ENCODE results near the gene GBE1. TPM values are rescaled to one million over a fixed set of nuclear protein-coding genes. Genes with fewer than 3 reads are reported as not detected.
"Not testable (repeated sequence)": the region's sequence is repeated elsewhere in the genome, so short reads cannot be mapped to it uniquely, and the experiment has no call there.

Gene GBE1
- total RNA-seq, 2 experiments from 2014 or later, result 29.8 to 33.3 TPM

DNA sequence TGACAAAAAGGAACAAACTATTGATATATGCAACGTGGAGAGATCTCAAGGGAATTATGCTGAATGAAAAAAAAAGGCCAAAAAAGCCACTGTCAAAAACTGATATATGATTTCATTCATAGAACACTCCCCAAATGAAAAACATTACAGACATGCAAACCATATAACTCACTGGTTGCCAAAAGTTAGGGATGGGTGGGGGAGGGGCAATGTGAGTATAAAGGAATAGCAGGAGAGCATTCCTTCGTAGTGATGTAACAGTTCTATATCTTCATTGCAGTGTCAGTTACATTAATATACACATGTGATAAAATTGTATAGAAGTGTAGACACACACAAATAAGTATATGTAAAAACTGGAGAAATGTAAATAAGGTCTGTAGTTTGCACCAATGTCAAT, 12.2 kb downstream of the GBE1 start:
- DNase-seq (no peak), ATAC-seq (no peak)
- H3K36me3 Mint-ChIP-seq (ENCODE audit: low read depth), result peaks cover 31% of the 10 kb centered on the region
- ChIA-PET CTCF (no interaction called here), POLR2A (no interaction called here)
- peaks cover 8% of the 10 kb centered on the region for H3K4me1 Mint-ChIP-seq (ENCODE audit: low read depth)
- H3K4me3 Mint-ChIP-seq, result no peak overlapping the region
- no peak overlapping the region for H3K27ac Mint-ChIP-seq
- no peaks in the 10 kb centered on the region for H3K27me3 Mint-ChIP-seq (ENCODE audit: low read depth)
- peaks cover under 1% of the 10 kb centered on the region for H3K9me3 Mint-ChIP-seq (ENCODE audit: insufficient read depth)

DNA sequence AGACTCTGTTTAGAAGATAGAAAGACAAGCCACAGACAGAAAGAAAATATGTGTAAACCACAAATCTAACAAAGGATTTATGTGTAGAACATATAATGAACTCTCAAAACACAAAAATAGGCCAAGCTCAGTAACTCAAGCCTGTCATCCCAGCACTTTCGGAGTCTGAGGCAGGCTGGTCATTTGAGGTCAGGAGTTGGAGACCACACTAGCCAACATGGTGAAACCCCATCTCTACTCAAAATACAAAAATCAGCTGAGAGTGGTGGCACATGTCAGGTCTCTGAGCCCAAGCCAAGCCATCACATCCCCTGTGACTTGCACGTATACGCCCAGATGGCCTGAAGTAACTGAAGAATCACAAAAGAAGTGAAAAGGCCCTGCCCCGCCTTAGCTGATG, 14.2 kb downstream of the GBE1 start:
- H3K4me3 Mint-ChIP-seq; DNase-seq; H3K4me1 Mint-ChIP-seq (ENCODE audit: low read depth); CTCF ChIA-PET; H3K27ac Mint-ChIP-seq; ATAC-seq; POLR2A ChIA-PET; H3K27me3 Mint-ChIP-seq (ENCODE audit: low read depth); H3K9me3 Mint-ChIP-seq (ENCODE audit: insufficient read depth): not testable (repeated sequence)
- peaks cover 31% of the 10 kb centered on the region for H3K36me3 Mint-ChIP-seq (ENCODE audit: low read depth)

- CTCF ChIA-PET, result interaction anchor here (1.4 kb wide), 1 partner anchor 11 kb away, joined by 4 read pairs; no protein-coding TSS in a partner anchor
- ATAC-seq, result no peak
- Mint-ChIP-seq H3K27ac (no peak overlapping the region), H3K4me3 (no peak overlapping the region), H3K27me3 (ENCODE audit: low read depth) (no peaks in the 10 kb centered on the region), H3K9me3 (ENCODE audit: insufficient read depth) (no peaks in the 10 kb centered on the region), H3K36me3 (ENCODE audit: low read depth) (peaks cover 17% of the 10 kb centered on the region), H3K4me1 (ENCODE audit: low read depth) (no peaks in the 10 kb centered on the region)
- no peak for DNase-seq
- POLR2A ChIA-PET, result no interaction called here
Observed at GRCh38 chr3:81744366-81744765, 17.1 kb downstream of the GBE1 start.

- ChIA-PET POLR2A (no interaction called here), CTCF (no interaction called here)
- H3K4me1 Mint-ChIP-seq (ENCODE audit: low read depth), result no peaks in the 10 kb centered on the region
- H3K36me3 Mint-ChIP-seq (ENCODE audit: low read depth), result peaks cover 17% of the 10 kb centered on the region
- no peak for ATAC-seq
- no peak overlapping the region for H3K4me3 Mint-ChIP-seq
- H3K27ac Mint-ChIP-seq, result no peak overlapping the region
- no peak for DNase-seq
- H3K27me3 Mint-ChIP-seq (ENCODE audit: low read depth), result no peaks in the 10 kb centered on the region
- no peaks in the 10 kb centered on the region for H3K9me3 Mint-ChIP-seq (ENCODE audit: insufficient read depth)
Observed at GRCh38 chr3:81743096-81744025, 18.1 kb downstream of the GBE1 start.

- ChIA-PET CTCF (no interaction called here), POLR2A (no interaction called here)
- no peak for ATAC-seq
- Mint-ChIP-seq H3K36me3 (ENCODE audit: low read depth) (peaks cover 17% of the 10 kb centered on the region), H3K4me1 (ENCODE audit: low read depth) (no peaks in the 10 kb centered on the region), H3K27me3 (ENCODE audit: low read depth) (no peaks in the 10 kb centered on the region), H3K9me3 (ENCODE audit: insufficient read depth) (no peaks in the 10 kb centered on the region), H3K27ac (no peak overlapping the region), H3K4me3 (no peak overlapping the region)
- no peak for DNase-seq
Observed at GRCh38 chr3:81742581-81742980, 18.9 kb downstream of the GBE1 start.

- ChIA-PET CTCF (no interaction called here), POLR2A (no interaction called here)
- no peak overlapping the region for H3K4me3 Mint-ChIP-seq
- peaks cover 13% of the 10 kb centered on the region for H3K36me3 Mint-ChIP-seq (ENCODE audit: low read depth)
- H3K4me1 Mint-ChIP-seq (ENCODE audit: low read depth), result no peaks in the 10 kb centered on the region
- ATAC-seq (no peak), DNase-seq (no peak)
- no peaks in the 10 kb centered on the region for H3K9me3 Mint-ChIP-seq (ENCODE audit: insufficient read depth)
- H3K27ac Mint-ChIP-seq, result no peak overlapping the region
- H3K27me3 Mint-ChIP-seq (ENCODE audit: low read depth), result no peaks in the 10 kb centered on the region
Observed at GRCh38 chr3:81741216-81741615, 20.2 kb downstream of the GBE1 start.

- ChIA-PET POLR2A (no interaction called here), CTCF (no interaction called here)
- no peaks in the 10 kb centered on the region for H3K4me1 Mint-ChIP-seq (ENCODE audit: low read depth)
- ATAC-seq (no peak), DNase-seq (no peak)
- H3K27me3 Mint-ChIP-seq (ENCODE audit: low read depth), result no peaks in the 10 kb centered on the region
- no peak overlapping the region for H3K4me3 Mint-ChIP-seq
- H3K27ac Mint-ChIP-seq, result no peak overlapping the region
- H3K9me3 Mint-ChIP-seq (ENCODE audit: insufficient read depth), result no peaks in the 10 kb centered on the region
- peaks cover 13% of the 10 kb centered on the region for H3K36me3 Mint-ChIP-seq (ENCODE audit: low read depth)
Observed at GRCh38 chr3:81740731-81741130, 20.7 kb downstream of the GBE1 start.

DNA sequence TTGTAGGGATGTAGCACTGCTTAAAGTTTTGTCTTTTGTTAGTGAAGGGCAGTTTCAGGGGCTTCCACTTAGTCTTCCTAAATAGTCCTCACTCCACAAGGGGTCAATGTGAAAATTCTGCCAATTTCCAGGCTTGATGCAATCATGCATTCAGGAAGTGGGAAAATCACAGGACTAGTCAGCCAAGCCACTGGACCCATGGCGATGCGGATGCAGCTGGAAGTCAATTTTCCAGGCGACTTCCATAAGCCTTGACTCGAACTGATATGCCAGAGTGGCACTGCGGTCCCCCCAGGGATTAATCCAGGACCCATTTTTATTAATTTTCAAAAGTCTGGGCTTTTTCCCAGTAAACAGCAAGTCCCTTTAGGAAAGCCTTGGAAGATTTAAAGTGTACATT, 26.1 kb downstream of the GBE1 start:
- Mint-ChIP-seq H3K27ac (no peak overlapping the region), H3K9me3 (ENCODE audit: insufficient read depth) (no peaks in the 10 kb centered on the region), H3K36me3 (ENCODE audit: low read depth) (peaks cover 7% of the 10 kb centered on the region), H3K4me1 (ENCODE audit: low read depth) (no peaks in the 10 kb centered on the region), H3K4me3 (no peak overlapping the region), H3K27me3 (ENCODE audit: low read depth) (no peaks in the 10 kb centered on the region)
- ATAC-seq (no peak), DNase-seq (no peak)
- ChIA-PET POLR2A (no interaction called here), CTCF (no interaction called here)

DNA sequence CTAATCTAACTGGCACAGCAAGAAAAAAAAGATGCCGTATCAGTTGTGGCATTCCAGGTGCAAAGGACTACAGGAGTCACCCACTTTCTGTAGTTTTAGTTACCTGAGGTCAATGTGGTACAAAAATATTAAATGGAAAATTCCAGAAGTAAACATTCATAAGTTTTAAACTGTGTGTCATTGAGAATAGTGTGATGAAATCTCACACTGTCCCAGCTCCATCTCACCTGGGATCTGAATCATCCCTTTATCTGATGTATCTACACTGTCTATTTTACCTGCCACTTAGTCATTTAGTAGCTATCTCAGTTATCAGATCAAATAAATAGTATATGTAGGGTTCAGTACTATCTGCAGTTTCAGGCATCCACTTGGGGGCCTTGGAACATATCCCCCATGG, 26.7 kb downstream of the GBE1 start:
- H3K4me1 Mint-ChIP-seq (ENCODE audit: low read depth), result no peaks in the 10 kb centered on the region
- H3K4me3 Mint-ChIP-seq, result no peak overlapping the region
- peaks cover 10% of the 10 kb centered on the region for H3K36me3 Mint-ChIP-seq (ENCODE audit: low read depth)
- H3K9me3 Mint-ChIP-seq (ENCODE audit: insufficient read depth), result no peaks in the 10 kb centered on the region
- ChIA-PET POLR2A (no interaction called here), CTCF (no interaction called here)
- no peak for DNase-seq
- ATAC-seq, result no peak
- no peaks in the 10 kb centered on the region for H3K27me3 Mint-ChIP-seq (ENCODE audit: low read depth)
- no peak overlapping the region for H3K27ac Mint-ChIP-seq

DNA sequence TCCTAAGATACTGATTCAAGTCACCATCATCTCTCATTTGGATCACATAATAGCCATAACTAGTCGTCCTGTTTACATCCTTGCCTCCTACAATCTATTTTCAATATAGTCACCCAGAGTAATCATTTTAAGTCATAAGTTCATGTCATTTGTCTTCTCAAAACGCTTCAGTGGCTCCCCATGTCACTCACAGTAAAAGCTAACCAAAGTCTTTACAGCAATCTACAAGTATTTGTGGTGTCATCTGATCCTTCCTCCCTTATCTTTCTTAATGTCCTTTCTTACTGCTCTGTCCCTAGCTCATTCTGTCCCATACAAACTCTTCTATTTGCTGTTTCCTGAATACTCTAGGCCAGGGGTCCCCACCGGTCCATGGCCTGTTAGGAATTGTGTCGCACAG, 28.8 kb downstream of the GBE1 start:
- ATAC-seq, result no peak
- ChIA-PET CTCF (interaction anchor here (0.6 kb wide), 1 partner anchor 433 kb away, joined by 3 read pairs; no protein-coding TSS in a partner anchor), POLR2A (no interaction called here)
- H3K27me3 Mint-ChIP-seq (ENCODE audit: low read depth), result no peaks in the 10 kb centered on the region
- no peaks in the 10 kb centered on the region for H3K4me1 Mint-ChIP-seq (ENCODE audit: low read depth)
- H3K4me3 Mint-ChIP-seq, result no peak overlapping the region
- H3K9me3 Mint-ChIP-seq (ENCODE audit: insufficient read depth), result no peaks in the 10 kb centered on the region
- DNase-seq, result no peak
- H3K27ac Mint-ChIP-seq, result no peak overlapping the region
- H3K36me3 Mint-ChIP-seq (ENCODE audit: low read depth), result peaks cover 7% of the 10 kb centered on the region

- H3K27me3 Mint-ChIP-seq (ENCODE audit: low read depth), result no peaks in the 10 kb centered on the region
- H3K4me3 Mint-ChIP-seq, result no peak overlapping the region
- ChIA-PET POLR2A (interaction anchor here (0.7 kb wide), 1 partner anchor 16 kb away, joined by 3 read pairs; no protein-coding TSS in a partner anchor), CTCF (no interaction called here)
- H3K27ac Mint-ChIP-seq, result no peak overlapping the region
- H3K36me3 Mint-ChIP-seq (ENCODE audit: low read depth), result peaks cover 12% of the 10 kb centered on the region
- no peak for DNase-seq
- ATAC-seq, result no peak
- no peaks in the 10 kb centered on the region for H3K9me3 Mint-ChIP-seq (ENCODE audit: insufficient read depth)
- H3K4me1 Mint-ChIP-seq (ENCODE audit: low read depth), result peaks cover 4% of the 10 kb centered on the region
Observed at GRCh38 chr3:81728766-81729544, 32.5 kb downstream of the GBE1 start.

DNA sequence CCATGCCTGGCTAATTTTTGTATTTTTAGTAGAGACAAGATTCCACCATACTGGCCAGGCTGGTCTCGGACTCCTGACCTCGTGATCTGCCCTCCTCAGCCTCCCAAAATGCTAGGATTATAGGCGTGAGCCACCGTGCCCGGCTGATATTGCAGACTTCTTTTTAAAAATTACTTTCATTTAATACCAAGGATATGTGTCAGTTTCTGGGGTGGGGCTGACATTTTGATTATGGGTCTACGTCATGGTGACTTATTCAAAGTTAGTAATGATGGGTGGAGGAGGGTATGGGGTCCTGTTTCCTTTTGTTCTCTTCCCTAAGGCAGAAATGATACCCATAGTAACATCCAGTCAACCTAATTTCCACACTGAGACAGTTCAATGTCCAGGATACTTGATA, 34.7 kb downstream of the GBE1 start:
- peaks cover 4% of the 10 kb centered on the region for H3K4me1 Mint-ChIP-seq (ENCODE audit: low read depth)
- ChIA-PET POLR2A (no interaction called here), CTCF (no interaction called here)
- H3K27ac Mint-ChIP-seq, result no peak overlapping the region
- ATAC-seq (no peak), DNase-seq (no peak)
- no peaks in the 10 kb centered on the region for H3K9me3 Mint-ChIP-seq (ENCODE audit: insufficient read depth)
- H3K36me3 Mint-ChIP-seq (ENCODE audit: low read depth), result peaks cover 12% of the 10 kb centered on the region
- H3K4me3 Mint-ChIP-seq, result no peak overlapping the region
- no peaks in the 10 kb centered on the region for H3K27me3 Mint-ChIP-seq (ENCODE audit: low read depth)
